Tongue (tissue), 2 donors: Measurements from ENCODE around the gene PPP1R12B. TPM values are rescaled to one million over a fixed set of nuclear protein-coding genes. Genes with fewer than 3 reads are reported as not detected.
"Not testable (repeated sequence)": the region's sequence is repeated elsewhere in the genome, so short reads cannot be mapped to it uniquely, and the experiment has no call there.

Experiments used
- DNase-seq: peaks from one replicate; pipeline ENCODE4 v3.0.0-alpha.2; 2015
- total RNA-seq: library from RNA; depleted of rRNA; stranded (reverse); fragments of >200 nt; gene quantifications from one replicate; pipeline ENCODE4 v1.2.3, GENCODE V29; 2014

The PPP1R12B gene
- total RNA-seq, 1 donor from 2014 or later, result 203 TPM

GRCh38 chr1:202615208-202615500 lies 266.7 kb downstream of the PPP1R12B start:
- not testable (repeated sequence) for DNase-seq

- peak; percentile 46 for DNase-seq
Measured at GRCh38 chr1:202615501-202616354, 267.2 kb downstream of the PPP1R12B start.

- no peak for DNase-seq
Measured at GRCh38 chr1:202616355-202616915, 267.9 kb downstream of the PPP1R12B start.

GRCh38 chr1:202619012-202619411 lies 270.5 kb downstream of the PPP1R12B start:
- DNase-seq, result not testable (repeated sequence)

DNA sequence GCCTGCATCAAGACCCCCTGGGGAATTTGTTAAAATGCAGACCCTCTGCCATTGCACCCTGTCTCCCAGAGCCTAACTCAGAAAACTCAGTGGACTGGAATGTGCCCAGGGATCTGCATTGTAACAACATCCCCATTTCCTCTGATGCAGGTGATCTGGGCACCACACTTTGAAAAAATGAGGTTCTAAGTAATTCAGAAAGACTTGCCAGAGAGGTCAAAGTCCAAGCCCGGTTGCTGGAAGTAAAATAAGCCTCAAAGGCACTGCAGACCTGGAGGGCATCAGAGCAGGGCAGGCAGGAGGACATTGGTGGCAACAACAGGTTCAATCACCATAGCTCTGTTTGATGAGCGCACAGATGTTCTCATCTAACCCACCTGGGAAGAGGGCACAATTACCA lies 271.0 kb downstream of the PPP1R12B start:
- no peak for DNase-seq

GRCh38 chr1:202620036-202620435 lies 271.5 kb downstream of the PPP1R12B start:
- not testable (repeated sequence) for DNase-seq

- no peak for DNase-seq
Measured at GRCh38 chr1:202621446-202621845, 272.9 kb downstream of the PPP1R12B start.

GRCh38 chr1:202622388-202622787 lies 273.9 kb downstream of the PPP1R12B start:
- DNase-seq, result no peak

GRCh38 chr1:202623075-202623474 lies 274.6 kb downstream of the PPP1R12B start:
- DNase-seq, result no peak

DNA sequence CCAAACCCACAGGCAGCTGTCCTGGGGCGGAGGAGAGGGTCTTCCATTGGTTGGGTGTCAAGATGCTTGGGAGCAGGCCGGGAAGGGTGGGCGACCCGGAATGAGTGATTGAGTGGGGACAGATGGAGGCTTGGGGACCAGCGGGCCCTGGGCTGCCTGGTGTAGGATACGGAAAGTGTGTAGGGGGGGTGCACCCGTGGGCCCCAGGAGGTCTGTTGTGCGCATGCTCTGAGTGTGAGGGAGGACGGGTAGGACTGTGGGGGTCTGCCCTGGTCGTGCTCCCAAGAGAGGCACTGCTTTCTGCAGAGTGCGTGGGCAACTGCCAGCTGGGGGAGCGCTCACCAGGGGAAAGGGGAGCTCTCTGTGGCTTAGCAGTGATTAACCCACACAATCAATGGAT lies 275.0 kb downstream of the PPP1R12B start:
- not testable (repeated sequence) for DNase-seq

DNA sequence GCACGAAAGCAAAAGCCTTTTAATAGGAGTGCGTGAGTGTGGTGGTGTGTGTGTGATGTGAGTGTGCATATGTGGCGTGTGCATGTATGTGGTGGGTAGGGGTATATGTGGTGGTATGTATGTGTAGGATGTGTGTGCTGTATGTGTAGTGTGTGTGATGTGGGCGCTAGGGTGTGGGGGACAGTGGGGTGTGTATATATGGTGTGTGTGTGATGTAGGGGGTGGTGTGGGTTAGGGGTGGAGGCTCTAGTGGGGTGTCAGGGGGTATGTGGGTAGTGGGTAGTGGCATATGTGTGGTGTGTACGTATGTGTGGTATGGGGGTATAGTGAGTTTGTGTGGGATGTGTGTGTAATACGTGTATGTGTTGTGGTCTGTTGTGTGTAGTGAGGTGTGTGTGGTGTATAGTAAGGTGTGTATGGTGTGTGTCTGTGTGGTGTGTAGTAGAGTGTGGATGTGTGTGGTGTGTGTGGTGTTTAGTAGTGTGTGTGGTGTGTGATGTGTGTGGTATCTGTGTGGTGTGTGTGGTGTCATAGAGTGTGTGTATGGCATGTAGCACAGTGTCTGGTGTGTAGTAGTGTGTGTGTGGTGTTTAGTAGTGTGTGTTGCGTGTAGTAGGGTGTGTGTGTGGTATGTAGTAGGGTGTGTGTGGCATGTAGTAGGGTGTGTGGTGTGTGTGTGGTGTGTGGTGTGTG lies 275.7 kb downstream of the PPP1R12B start:
- DNase-seq, result no peak

DNA sequence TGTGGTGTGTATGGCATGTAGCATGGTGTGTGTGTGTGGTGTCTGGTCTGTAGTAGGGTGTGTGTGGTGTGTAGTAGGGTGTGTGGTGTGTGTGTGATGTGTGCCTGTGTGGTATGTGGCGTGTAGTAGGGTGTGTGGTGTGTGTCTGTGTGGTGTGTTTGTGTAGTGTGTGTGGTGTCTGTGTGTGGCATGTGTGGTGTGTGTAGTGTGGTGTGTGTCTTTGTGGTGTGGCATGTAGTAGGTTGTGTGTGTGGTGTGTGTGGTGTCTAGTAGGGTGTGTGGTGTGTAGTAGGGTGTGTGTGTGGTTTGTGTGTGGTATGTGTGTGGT lies 276.2 kb downstream of the PPP1R12B start:
- no peak for DNase-seq

DNA sequence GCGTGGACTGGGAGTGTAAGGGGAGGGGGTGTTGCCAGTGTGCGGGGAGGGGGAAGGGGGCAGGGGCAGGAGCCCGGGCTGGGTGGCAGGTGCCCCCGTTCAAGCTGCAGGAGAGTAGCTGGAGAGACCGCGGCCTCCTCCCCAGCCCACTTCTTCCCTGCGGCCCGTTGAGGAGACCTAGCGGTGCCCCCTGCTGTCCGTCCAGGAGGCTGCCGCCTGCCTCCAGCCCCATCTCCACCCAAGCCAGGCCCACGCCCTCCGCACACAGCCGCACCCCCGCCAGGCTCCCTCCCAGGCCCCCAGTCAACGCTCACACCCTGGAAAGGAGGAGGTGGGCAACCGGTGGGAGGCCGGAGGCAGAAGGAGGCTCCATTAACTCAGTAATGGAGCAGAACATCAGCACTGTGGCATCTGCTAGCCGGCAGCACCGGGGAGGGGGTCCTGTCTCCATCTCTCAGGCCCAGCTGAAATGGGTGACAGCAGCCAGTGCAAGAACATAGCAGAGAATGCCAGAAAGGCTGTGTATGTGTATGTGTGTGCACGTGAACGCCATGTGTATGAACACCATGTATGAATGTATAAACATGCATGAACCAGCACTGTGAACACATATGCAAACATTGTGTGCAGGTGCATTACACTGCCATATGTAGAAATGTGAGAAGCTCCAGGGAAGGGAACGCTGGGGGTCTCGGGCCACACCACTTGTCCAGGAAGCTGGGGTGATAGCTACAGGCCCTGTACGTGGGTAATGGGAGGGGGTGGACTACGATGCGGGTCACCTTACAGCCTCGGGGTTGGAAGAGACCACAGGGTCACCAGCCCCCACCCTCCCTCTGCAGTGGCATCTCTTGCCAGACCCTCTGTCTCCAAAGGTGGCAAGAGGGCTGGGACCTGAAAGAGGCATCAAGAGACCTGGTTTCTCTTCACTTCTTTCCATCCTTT lies 277.2 kb downstream of the PPP1R12B start:
- DNase-seq, result peak; percentile 78

GRCh38 chr1:202627036-202627435 lies 278.5 kb downstream of the PPP1R12B start:
- not testable (repeated sequence) for DNase-seq

DNA sequence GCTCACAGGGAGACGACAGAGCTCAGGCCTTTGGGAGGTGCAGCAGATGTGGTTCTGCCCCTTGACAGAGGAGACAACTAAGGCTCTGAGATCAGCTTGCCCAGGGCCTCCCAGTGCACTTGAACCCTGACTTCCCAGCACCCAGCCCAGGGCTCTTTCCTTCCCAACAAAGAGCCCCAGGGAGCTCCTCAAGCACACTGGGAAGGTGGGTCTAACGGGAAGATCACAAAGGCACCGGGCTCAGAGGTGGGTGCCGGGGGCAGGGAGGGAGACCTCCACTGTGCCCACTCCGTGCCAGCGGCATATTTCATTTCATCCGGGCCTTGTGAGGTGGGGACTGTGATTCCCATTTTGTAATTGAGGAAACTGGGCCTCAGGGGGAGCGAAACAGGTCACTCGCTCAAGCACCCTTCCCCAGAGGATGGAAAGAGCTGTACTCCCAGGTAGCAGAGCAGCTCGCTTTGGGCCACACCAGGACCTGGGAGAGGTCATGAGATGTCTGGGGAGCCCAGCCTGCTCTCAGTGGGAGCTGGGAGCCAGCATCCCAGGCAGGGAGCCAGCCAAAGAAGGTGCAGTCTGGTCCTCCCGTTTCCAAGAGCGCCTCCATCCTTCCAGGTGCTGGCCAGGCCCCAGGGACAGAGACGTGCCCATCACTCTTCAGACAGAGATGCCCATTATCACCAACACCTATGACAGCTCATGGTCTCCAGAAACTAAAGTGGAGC lies 279.5 kb downstream of the PPP1R12B start:
- DNase-seq, result no peak

DNA sequence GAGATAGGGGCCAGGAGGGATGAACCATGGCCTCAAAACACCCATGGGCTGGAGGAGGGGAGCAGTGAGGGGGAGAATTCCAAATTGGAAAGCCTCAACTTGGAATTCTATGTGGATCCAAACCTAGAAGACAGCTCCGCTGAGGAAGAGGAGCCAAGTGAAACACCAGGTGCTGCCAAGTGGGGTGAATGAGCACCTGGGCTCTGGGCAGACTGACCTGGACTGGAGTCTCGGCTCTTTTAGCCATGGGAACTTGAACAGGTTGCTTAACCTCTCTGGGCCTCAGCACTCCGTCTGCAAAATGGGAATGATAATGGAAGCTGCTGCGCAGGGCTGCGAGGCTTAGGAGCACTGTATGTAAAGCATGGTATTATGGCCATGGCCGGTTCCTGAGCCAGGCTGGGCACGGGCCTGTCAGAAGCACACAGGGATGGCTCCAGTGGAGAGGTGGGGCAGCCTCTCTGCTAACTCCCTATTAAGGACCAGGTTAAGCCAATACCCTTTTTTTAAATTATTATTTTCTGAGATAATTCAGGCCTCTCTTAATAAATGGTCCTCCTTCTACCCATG lies 280.2 kb downstream of the PPP1R12B start:
- no peak for DNase-seq

GRCh38 chr1:202629257-202629811 lies 280.8 kb downstream of the PPP1R12B start:
- not testable (repeated sequence) for DNase-seq

- not testable (repeated sequence) for DNase-seq
Measured at GRCh38 chr1:202630096-202630495, 281.6 kb downstream of the PPP1R12B start.

- DNase-seq, result no peak
Measured at GRCh38 chr1:202630541-202630940, 282.0 kb downstream of the PPP1R12B start.

DNA sequence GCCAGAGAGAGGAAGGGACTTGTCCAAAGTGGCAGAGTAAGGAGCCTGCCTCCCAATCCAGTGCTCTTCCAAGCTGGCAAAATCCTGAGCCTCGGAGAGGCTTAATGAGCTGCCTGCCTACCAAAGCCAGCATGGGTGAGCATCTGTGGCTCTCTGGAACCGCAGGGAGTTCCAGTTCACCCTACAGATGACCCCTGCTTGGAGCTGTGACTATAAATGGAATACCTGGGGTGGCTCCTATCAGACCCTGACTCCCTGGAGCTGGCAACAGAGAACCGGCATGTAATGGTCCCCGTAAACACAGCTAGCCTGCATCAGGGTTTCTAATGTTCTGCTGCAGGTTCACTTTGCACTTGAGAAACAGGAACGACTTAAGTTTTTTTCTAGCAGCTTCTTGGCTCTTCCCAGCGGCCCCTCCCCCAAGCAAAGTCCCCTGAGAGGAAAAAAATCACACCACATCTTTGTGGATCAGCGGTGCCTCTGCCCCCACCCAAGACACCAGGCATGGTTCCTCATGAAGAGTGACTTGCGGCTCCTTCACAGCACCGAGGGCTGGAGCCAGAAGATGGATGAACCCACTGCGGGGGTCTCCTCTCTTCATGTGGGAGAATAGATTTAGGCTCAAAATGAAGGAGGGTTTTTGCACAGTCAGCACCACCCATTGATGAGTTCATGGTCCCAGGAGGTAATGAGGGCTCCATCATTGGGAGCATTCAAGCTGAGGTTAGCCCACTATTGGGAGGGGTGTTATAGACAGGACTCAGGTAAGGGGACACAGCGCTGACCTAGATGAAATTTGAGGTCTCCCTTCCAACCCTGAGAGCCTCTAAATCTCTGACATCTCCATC lies 282.8 kb downstream of the PPP1R12B start:
- DNase-seq, result no peak
